ENCODE measurements around the gene RAB20.
"Not testable (repeated sequence)": the region's sequence is repeated elsewhere in the genome, so short reads cannot be mapped to it uniquely, and the experiment has no call there.

RAB20 gene

DNA sequence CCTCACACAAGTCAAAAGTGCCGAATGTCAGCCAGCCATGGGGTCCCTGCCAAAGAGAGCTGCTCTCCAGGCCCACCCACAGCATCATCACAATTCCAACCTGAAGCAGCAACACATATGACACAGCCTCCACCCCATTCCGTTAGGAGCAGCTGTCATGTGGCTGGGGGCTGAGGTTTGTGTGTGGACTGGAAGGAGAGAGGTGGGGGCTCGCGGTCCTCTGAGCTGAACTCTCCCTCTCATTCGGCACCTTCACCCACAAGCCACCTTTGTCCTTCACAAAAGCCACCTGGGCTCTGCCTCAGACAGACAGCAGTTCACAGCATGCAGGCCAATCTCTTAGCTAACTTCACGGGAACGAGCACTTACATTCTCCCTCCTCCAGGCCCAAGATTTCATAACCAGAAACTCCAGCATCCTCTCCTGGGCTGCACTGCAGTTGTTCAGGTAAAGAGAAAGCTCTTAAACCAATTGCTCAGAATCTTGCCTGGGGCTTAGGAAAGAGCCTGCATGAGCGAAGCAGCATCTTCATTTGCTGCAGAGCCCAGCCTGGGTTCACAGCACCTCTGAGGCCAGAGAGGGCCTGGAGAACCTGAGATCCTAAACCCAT is 7.2 kb downstream of the RAB20 start:
- DNase-seq (ENCODE audit: low spot score) = no peak

DNA sequence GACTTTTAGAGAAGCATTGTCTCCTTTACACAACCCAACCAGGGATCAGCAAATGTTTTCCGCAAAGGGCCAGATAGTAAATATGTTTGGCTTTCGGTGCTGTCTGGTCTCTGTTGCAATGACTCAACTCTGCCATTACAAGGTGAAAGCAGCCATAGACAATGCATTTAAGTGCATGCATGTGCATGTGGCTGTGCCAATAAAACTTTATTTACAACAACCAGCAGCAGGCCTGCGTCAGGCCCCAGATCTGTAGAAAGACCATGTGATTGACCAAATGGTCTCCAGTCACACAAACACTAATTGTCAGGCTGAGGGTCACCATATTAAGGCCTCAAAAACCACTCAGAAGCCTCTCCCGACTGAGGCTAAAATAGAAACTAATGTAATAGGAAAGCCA is 8.1 kb downstream of the RAB20 start:
- DNase-seq (ENCODE audit: low spot score) = no peak

DNA sequence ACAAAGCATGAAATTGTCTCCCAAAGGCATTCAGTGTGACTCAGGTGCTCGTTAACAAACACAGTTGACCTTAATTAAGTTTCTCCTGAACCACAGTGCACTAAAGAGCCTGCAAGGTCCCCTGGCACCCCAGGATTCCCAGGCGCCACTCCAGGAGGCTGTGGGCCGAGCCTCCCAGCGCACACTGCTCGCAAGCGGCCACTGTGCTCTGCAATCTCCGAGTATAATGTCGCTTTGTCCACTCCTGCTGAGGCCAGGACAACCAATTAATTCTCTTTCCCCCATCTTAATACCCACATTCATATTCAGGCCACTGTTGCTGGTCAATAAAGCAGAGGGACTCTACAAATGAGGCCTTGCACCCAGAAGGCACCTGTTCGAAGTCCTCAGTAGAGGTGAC is 8.8 kb downstream of the RAB20 start:
- no peak for DNase-seq (ENCODE audit: low spot score)

DNA sequence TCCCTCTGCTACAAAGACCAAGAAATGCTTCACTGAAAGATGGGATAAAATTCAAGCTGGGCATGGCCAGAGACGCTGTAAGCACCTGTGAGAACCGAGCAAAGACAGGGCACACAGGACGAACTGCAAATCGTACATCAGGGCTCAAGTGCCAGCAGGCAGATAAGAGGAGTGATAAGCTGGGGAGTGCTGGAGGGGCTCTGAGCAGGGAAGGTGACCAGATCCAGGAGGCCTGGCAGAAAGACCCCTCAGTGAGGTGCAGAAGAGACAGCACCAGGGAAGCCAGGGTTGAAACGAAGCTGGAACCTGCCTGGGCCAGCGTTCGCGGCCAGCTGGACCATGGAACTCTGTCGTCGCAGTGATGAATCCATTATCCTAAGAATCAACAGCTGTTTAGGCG is 10.2 kb downstream of the RAB20 start:
- no peak for DNase-seq (ENCODE audit: low spot score)

DNA sequence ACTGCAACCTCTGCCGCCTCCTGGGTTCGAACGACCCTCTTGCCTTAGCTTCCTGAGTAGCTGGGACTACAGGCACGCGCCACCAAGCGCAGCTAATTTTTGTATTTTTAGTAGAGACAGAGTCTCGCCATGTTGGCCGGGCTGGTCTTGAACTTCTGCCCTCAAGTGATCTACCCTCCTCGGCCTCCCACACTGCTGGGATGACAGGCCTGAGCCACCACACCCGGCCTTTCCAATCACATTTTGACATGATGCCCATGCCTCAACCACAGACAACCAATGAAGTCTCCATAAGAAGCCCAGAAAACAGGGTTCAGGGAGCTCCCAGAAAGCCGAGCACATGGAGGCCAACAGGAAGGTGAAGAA is 11.7 kb downstream of the RAB20 start:
- no peak for DNase-seq (ENCODE audit: low spot score)

DNA sequence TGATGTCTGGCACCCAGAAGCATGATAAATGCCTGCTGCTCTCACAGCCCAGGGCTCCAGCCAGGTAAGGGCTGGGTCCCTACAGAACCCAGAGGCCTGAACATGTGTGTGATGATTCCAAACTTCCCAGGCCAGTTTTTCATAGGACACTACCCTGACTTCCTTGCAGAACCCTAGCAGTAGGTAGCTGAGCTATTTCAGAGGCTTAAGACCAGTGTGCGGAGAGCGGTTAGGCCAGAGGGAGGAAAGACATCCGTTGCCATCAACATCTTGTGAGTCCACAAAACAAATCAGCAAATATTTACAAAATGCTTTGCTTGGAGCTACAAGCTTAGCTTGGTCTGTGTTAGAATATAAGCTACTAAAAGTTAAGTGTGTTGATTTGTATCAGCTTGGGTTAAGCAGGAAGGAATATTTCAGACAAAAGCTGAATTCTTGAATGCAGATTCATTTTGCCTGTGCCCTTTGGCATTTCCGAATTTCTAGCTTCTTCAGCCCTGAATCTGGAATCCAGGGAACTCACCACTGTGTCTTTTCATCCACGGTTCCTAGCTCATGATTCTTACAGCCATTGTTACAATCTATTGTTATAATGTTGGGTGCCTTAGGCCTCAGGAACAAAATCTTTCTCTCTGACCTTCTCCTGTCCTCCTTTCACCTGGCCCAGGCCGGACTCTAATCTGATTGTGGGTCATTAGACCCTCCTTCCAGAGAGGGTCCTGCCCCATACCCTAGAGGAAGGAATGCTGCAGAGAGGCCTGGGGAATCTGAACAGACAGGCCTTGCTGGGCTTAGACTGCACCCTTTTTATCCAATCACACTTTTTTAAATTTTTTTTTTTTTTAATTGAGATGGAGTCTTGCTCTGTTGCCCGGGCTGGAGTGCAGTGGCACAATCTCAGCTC is 12.4 kb downstream of the RAB20 start:
- DNase-seq (ENCODE audit: low spot score) = no peak

DNA sequence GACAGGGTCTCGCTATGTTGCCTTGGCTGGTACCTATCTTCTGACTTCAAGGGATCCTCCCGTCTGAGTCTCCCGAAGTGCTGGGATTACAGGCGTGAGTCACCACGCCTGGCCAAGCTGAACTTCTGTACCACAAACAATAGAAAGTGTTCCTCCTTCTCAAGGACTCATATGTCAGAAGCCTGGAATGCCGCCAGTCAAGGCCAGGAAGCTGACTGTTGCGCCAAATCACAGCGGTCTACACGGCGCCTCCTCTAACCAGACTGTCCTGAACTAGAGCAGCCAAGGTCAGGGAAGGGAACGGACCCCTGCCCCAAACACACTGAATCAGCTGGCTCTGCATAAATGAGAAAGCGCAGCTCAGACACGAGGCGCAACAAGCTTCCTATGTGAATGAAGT is 14.6 kb downstream of the RAB20 start:
- no peak for DNase-seq (ENCODE audit: low spot score)

DNA sequence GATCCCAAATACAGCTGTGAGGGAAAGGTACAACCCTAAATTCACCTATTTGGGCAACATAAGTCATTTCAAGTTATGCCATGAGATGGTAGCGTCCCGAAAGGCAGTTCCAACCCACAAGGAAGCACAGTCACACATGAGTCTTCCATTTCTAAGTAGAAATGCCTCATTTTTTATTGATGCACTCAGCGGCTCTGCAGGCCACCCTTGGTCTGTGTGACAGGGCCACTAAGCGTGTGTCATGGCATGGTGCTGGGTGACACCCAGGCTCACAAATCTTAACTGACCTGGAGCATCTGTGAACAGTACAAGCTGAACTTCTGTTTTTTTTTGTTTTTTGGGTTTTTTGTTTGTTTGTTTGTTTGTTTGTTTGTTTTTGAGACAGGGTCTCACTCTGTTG is 15.1 kb downstream of the RAB20 start:
- no peak for DNase-seq (ENCODE audit: low spot score)

DNA sequence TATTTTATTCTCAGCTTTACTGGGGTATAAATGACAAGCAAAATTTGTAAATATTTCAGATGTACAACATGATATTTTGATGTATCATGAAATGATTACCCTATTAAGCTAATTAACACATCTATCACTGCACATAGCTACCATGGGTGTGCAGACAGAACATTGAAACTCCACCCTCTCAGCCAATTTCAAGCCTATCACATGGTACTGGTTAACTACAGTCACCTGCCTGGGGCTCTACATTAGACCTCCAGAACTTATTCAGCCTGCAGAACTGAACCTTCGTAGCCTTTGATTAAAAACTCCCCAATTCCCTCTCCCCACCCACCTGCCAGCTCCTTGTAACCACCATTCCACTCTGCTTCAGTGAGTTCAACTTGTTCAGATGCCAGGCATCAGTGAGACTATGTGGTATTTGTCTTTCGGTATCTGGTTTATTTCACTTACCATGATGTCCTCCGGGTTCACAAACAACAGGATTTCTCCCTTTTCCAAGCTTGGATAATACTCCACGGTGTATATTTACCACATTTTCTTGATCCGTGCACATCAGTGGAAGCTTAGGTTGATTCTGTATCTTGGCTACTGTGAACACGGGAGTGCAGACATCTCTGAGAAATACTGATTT is 19.2 kb downstream of the RAB20 start:
- DNase-seq (ENCODE audit: low spot score) = no peak

DNA sequence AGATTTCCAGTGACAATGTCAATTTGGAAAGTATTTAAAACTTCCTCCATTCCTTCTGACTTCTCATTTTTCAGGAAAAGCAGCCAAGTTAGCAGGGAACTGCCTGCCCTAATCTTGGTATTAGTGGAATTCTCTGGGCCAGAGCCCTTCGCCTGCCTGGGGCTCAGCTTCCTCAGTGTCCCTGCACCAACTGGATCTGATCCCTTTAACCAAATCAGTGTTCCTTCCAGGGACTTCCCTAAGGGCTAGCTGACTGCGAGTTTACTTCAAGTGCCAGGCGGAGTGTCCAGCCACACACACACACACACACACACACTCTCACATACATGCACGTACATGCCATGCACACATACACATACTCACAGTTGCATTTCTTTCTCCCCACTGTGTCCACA is 20.0 kb downstream of the RAB20 start:
- no peak for DNase-seq (ENCODE audit: low spot score)

DNA sequence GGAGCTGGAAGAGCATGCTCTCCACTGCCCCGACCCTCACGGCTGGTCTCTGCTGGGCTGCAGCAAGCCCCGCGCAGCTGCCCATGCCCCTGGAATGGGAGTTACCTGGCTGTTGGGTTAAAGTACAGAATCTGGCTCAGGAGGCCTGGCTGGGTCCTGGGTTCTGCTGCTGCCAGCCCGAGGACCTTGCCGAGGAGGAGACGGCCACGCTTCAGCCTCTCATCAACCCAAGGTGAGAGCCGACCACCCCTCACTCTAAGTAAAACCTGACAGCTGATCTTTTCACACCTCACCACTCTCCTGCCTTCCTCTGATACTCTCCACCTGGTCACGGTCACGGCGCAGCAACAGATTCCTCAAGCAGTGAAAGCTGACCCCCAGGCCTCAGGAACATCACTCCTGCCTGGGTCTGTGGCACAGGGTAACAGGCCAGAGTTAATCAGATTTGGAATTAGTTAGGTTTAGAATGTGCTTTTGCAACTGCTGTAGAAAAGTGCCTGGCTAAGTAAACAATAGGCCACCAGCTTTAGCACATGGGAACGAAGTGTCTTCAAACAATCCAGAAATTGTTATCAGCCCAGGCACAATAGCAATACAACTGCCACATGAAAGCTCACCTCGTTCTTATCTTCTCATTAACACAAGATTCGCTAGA is 20.5 kb downstream of the RAB20 start:
- DNase-seq (ENCODE audit: low spot score) = no peak

DNA sequence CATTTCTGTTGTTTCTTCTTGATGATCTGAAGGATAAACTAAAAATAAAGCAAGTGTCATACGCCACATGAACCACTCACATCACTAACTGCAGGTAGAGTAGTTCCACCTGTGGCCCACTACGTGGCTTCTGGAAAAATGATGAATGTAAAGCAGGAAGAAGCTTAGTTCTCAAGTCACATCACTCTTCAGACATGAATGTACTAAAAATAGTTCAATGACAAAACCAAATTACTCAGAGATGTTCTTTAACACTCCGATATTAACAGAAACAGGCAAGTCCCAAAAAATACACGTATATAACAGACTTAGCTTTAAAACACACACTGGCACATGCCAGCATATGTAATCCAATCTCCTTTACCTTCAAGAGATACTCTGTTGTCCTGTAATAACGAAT is 21.6 kb downstream of the RAB20 start:
- no peak for DNase-seq (ENCODE audit: low spot score)

DNA sequence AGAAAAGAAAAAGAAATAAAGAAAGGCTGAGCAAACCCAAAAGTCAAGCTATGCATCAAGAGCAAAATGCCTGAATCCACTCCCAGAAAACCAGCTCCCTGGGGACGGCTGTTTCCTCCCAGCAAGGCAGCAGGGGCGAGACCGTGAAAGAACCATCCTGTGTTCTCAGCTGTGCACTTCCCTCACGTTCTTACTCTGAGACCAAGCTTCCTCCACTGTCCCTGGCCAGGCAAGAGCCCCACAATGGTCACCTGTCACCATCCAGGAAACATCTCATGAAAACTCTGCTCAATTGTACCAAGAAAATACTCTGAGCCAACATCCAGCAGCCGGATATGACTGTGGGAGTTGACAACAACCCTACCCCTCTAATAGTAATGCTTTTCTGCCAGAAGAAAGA is 22.9 kb downstream of the RAB20 start:
- no peak for DNase-seq (ENCODE audit: low spot score)

DNA sequence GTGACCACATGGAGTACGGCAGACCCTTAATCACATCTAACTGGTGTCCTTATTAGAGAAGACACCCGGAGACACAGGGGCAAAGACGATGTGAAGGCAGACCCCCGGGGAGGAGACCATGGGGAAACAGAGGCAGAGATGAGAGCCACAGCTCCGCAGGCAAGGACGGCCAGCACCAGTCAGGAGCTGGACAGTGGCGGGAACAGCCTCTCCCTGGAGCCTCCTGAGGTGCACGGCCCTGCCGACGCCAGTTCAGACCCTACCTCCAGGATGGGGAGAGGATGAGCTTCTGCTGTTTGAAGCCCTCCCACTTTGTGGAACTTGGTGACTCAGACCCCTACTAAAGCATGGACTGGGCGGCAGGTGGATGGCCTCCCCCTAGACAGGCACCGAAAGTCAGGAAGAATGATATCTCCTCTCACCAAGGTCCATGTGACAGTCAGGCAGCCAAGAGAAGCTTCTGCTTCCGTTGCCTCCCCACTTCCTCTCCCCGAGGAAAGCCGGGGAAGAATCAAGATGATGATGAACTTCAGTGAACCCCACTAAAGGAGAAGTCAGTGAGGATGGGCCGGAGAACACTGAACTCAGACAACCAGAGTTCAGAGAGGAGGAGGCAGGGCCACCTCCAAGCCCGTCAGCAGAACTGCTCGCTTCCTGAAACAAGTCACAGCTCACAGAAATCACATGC is 25.4 kb downstream of the RAB20 start:
- no peak for DNase-seq (ENCODE audit: low spot score)

DNA sequence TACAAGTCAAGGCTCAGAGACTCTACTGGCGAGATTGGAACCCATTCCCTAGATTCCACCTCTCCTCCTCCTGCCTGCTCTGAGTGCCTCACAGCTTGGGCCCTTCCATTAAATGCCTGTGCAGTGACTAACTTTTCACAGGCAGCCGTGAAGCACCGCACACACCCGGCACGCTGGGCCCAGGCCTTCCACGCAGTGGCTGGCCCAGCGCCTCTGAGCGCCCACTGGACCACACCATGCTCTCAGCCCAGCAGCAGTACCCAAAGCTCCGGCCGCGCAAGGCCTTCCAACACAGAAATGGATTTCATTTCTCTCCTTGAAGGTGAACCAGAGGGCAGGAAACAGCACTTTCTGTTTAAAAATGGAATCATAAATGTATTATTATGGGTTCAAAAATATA is 26.0 kb downstream of the RAB20 start:
- no peak for DNase-seq (ENCODE audit: low spot score)

DNA sequence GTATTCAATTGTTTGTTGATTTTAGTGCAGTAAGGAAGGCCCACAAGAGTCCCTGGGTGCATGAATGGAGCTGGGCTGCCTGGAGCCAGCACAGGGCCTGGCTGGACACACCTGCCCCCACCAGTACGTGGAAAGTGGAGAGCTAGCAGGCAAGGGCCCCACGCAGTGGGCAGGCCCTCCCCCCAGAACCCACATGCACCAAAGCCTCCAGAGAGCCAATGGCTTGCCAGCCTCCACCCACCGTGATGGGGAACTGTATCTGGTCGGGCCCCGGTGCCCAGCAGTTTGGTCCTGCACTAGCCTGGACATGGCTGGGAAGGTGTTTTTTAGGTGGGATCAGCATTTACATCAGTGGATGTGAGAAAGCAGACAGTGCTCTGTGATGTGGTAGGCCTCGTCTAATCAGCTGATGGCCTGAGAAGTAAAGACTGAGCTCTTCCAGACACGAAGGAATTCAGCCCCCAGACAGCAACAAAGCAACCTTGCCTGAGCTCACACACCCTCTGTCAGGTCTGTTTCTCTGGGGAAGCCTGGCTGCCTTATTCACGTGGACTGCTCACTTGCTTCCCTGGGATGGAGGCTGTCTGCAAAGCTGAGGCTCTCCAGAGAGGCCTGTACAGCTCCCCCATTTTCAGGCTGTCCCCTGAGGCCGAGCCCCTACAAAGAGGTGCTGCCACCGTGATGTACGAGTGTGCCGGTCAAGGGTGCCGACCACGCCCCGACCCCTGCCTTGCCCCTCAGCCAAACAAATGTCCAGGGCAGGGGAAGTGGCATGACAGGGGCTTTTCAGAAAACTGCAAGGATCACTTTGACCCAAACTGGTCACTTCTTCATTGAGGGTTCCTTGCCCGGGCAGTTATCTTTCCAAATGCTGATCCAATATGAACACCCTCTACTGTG is 27.5 kb downstream of the RAB20 start:
- no peak for DNase-seq (ENCODE audit: low spot score)

DNA sequence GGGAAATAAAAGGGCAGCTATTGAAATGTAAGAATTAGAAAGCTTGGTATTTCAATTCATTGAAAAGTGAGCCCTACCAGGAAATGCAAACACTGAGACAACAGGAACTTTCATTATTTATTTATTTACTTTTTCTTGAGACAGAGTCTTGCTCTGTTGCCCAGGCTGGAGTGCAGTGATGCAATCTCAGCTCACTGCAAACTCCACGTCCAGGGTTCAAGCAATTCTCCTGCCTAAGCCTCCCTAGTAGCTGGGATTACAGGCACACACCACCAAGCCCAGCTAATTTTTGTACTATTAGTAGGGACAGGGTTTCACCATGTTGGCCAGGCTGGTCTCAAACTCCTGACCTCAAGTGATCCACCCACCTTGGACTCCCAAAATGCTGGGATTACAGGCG is 29.3 kb downstream of the RAB20 start:
- not testable (repeated sequence) for DNase-seq (ENCODE audit: low spot score)

DNA sequence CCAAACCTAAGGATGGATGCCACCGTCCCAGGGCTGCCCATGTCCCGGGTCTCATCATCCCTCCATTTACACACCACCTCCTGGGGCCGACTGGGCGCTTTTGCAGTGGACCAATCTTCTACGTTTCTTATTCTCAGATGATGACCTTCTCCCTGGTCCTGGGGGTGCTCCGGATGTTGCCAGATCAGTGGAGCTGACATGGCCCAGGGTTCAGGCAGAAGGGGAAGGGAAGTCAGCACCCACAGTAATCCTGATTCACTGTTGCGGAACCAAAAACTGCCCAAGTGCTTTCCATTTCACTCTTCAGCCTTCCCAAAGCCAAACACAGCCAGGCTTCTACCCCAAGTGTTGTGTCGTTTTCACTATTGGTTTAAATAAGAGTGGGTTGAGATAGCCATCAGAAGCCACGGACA is 29.8 kb downstream of the RAB20 start:
- DNase-seq (ENCODE audit: low spot score) = no peak

DNA sequence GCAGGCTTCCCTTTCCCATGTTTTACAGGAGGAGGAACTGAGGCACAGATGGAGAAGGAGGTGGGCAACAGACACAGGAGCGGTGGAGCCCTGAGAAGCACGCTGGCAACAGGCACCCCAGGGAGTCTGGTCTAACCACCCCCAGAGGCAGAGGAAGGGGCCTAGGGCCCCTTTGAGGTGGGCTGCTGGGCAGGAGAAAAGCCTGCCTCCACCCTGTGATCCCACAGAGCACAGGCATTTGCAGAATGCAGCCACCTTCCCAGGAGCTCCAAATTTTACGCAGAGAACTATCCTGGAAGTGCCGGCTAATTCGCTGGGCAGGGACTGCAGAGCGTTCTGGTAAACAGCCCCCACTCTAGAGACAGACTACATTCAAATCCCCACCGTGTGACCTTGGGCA is 30.4 kb downstream of the RAB20 start:
- DNase-seq (ENCODE audit: low spot score) = no peak

DNA sequence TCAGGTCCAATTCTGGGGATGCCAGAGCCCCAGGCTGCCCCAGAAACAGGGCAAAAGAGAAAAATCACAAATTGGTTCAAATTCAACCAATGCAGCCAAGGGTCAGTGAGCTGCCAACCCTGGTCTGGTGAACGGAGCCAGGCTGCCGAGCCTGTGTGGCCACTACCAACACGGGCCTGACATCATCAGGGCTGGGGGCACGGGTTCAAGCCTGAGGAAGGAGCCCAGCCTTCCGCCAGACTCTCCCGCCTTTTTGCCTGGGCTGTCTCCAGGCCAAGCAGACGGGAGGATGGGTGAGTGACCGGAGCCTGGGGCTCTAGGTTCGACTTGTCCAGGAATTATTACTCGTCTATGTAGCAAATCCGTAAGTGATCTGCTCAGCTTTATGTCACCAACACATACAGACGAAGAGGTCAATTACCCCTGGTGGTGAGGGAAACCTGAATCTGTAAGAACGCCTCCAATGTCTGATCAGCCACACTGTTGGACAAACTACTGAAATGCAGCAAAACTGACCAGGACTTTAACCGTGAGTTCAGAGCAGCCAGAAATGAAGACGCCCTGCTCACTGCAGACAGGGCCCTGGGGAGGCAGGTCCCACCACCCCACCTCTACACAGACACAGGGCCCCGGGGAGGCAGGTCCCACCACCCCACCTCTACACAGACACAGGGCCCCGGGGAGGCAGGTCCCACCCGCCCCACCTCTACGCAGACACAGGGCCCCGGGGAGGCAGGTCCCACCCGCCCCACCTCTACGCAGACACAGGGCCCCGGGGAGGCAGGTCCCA is 31.8 kb downstream of the RAB20 start:
- DNase-seq (ENCODE audit: low spot score) = no peak

All from left forelimb (tissue), 1 donor.